ENCODE measurements around the gene HOXD10. TPM values are rescaled to one million over a fixed set of nuclear protein-coding genes. Genes with fewer than 3 reads are reported as not detected.

HOXD10 gene
- total and polyA plus RNA-seq, 4 donors = 0.05 to 0.54 TPM; not detected in 2

- ATAC-seq (ENCODE audit: insufficient read depth, low FRiP score) = no peak
- Histone ChIP-seq H3K4me3 (no peak overlapping the region), H3K27ac (ENCODE audit: low read depth in 1 of 2, low read length in 1 of 2) (no peak overlapping the region), H3K9me3 (ENCODE audit: control insufficient read depth in 4 of 4, insufficient read depth in 3 of 4, low read length in 3 of 4) (peaks cover 0 to 18% (median 0%) of the 10 kb centered on the region in 4 donors), H3K27me3 (ENCODE audit: control insufficient read depth in 3 of 3, insufficient read depth in 3 of 3, low read length in 2 of 3) (peaks cover 51 to 92% (median 87%) of the 10 kb centered on the region in 3 donors), H3K4me1 (ENCODE audit: control insufficient read depth in 5 of 5, insufficient read depth in 5 of 5, low read length in 5 of 5) (peaks cover 0 to 18% (median 4%) of the 10 kb centered on the region in 5 donors), H3K9ac (ENCODE audit: insufficient read depth in 1 of 2, low read length in 2 of 2) (no peak overlapping the region), H3K36me3 (ENCODE audit: control insufficient read depth in 4 of 4, insufficient read depth in 4 of 4, low read length in 4 of 4) (no peaks in the 10 kb centered on the region)
- no peak for DNase-seq
- TF ChIP-seq CTCF (IDR thresholded peaks at IDR 0.05; ENCODE audit: control extremely low read depth, extremely low read depth) = no peak
- 2 to 4% methylated on average over 22 to 59 of the region's 59 CpGs for WGBS, 2 donors
Observed at GRCh38 chr2:176107731-176108181, 8.8 kb upstream of the HOXD10 start.

GRCh38 chr2:176109192-176109901 lies 7.2 kb upstream of the HOXD10 start:
- no peak for TF ChIP-seq CTCF (IDR thresholded peaks at IDR 0.05; ENCODE audit: control extremely low read depth, extremely low read depth)
- Histone ChIP-seq H3K36me3 (ENCODE audit: control insufficient read depth in 4 of 4, insufficient read depth in 4 of 4, low read length in 4 of 4) (no peaks in the 10 kb centered on the region), H3K9ac (ENCODE audit: insufficient read depth in 1 of 2, low read length in 2 of 2) (no peak overlapping the region), H3K27me3 (ENCODE audit: control insufficient read depth in 3 of 3, insufficient read depth in 3 of 3, low read length in 2 of 3) (peaks cover 49 to 92% (median 87%) of the 10 kb centered on the region in 3 donors), H3K27ac (ENCODE audit: low read depth in 1 of 2, low read length in 1 of 2) (no peak overlapping the region), H3K4me3 (no peak overlapping the region), H3K4me1 (ENCODE audit: control insufficient read depth in 5 of 5, insufficient read depth in 5 of 5, low read length in 5 of 5) (peaks cover 0 to 18% (median 1%) of the 10 kb centered on the region in 5 donors), H3K9me3 (ENCODE audit: control insufficient read depth in 4 of 4, insufficient read depth in 3 of 4, low read length in 3 of 4) (peaks cover 0 to 24% (median 0%) of the 10 kb centered on the region in 4 donors)
- 7 to 12% methylated on average over 26 of the region's 26 CpGs for WGBS, 2 donors
- no peak for DNase-seq
- no peak for ATAC-seq (ENCODE audit: insufficient read depth, low FRiP score)

GRCh38 chr2:176109946-176110345 lies 6.6 kb upstream of the HOXD10 start:
- Histone ChIP-seq H3K27ac (ENCODE audit: low read depth in 1 of 2, low read length in 1 of 2) (no peak overlapping the region), H3K4me3 (no peak overlapping the region), H3K4me1 (ENCODE audit: control insufficient read depth in 5 of 5, insufficient read depth in 5 of 5, low read length in 5 of 5) (peaks cover 0 to 18% (median 0%) of the 10 kb centered on the region in 5 donors), H3K9ac (ENCODE audit: insufficient read depth in 1 of 2, low read length in 2 of 2) (no peak overlapping the region), H3K27me3 (ENCODE audit: control insufficient read depth in 3 of 3, insufficient read depth in 3 of 3, low read length in 2 of 3) (peaks cover 43 to 92% (median 88%) of the 10 kb centered on the region in 3 donors), H3K9me3 (ENCODE audit: control insufficient read depth in 4 of 4, insufficient read depth in 3 of 4, low read length in 3 of 4) (peaks cover 0 to 23% (median 0%) of the 10 kb centered on the region in 4 donors), H3K36me3 (ENCODE audit: control insufficient read depth in 4 of 4, insufficient read depth in 4 of 4, low read length in 4 of 4) (no peaks in the 10 kb centered on the region)
- WGBS, 2 donors = 12 to 19% methylated on average over 4 of the region's 4 CpGs
- no peak for DNase-seq
- TF ChIP-seq CTCF (IDR thresholded peaks at IDR 0.05; ENCODE audit: control extremely low read depth, extremely low read depth) = no peak
- ATAC-seq (ENCODE audit: insufficient read depth, low FRiP score) = no peak
